ENCODE data around the gene TRIM44. TPM values are rescaled to one million over a fixed set of nuclear protein-coding genes. Genes with fewer than 3 reads are reported as not detected.

Gene TRIM44
- total RNA-seq, 4 donors from 2014 or later = 27.4 to 73.4 (median 53.7) TPM

- no peaks in the 10 kb centered on the region for H3K27me3 ChIP-seq
- no peak overlapping the region for H3K4me3 ChIP-seq
- no peaks in the 10 kb centered on the region for H3K9me3 ChIP-seq
- H3K36me3 ChIP-seq = no peaks in the 10 kb centered on the region
- intact Hi-C loops (cut with DNase I) = no loop called here
- TF ChIP-seq EP300 (IDR thresholded peaks at IDR 0.05) = no peak
- TF ChIP-seq POLR2AphosphoS5 (IDR thresholded peaks at IDR 0.05) = no peak
- TF ChIP-seq CTCF (IDR thresholded peaks at IDR 0.05) = no peak
- TF ChIP-seq POLR2A (IDR thresholded peaks at IDR 0.05; ENCODE audit: low read depth) = no peak
- peaks cover 0 to 16% (median 3%) of the 10 kb centered on the region in 4 donors for H3K4me1 ChIP-seq
- H3K27ac ChIP-seq (replicated peaks in 1 of 4) = no peak overlapping the region
- no peak for DNase-seq (ENCODE audit: extremely low spot score)
- 88% methylated on average over 3 of the region's 3 CpGs for WGBS
Measured at GRCh38 chr11:35794850-35795249, 132.3 kb downstream of the TRIM44 start.

GRCh38 chr11:35796562-35796961 is 134.0 kb downstream of the TRIM44 start:
- no peak for TF ChIP-seq EP300 (IDR thresholded peaks at IDR 0.05)
- TF ChIP-seq CTCF (IDR thresholded peaks at IDR 0.05) = no peak
- TF ChIP-seq POLR2AphosphoS5 (IDR thresholded peaks at IDR 0.05) = no peak
- no peak for TF ChIP-seq POLR2A (IDR thresholded peaks at IDR 0.05; ENCODE audit: low read depth)
- intact Hi-C loops (cut with DNase I) = no loop called here
- no peaks in the 10 kb centered on the region for H3K36me3 ChIP-seq
- H3K9me3 ChIP-seq = no peaks in the 10 kb centered on the region
- peaks cover 6 to 19% (median 11%) of the 10 kb centered on the region in 4 donors for H3K4me1 ChIP-seq
- no peak overlapping the region for H3K27ac ChIP-seq (replicated peaks in 1 of 4)
- DNase-seq (ENCODE audit: extremely low spot score) = no peak
- H3K27me3 ChIP-seq = no peaks in the 10 kb centered on the region
- 85% methylated on average over 3 of the region's 3 CpGs for WGBS
- no peak overlapping the region for H3K4me3 ChIP-seq

- Histone ChIP-seq H3K9me3 (no peaks in the 10 kb centered on the region), H3K4me3 (no peak overlapping the region), H3K27ac (replicated peaks in 1 of 4) (no peak overlapping the region), H3K27me3 (no peaks in the 10 kb centered on the region), H3K4me1 (peaks cover 6 to 14% (median 8%) of the 10 kb centered on the region in 4 donors), H3K36me3 (no peaks in the 10 kb centered on the region)
- intact Hi-C loops (cut with DNase I) = no loop called here
- TF ChIP-seq POLR2A (IDR thresholded peaks at IDR 0.05; ENCODE audit: low read depth) = no peak
- TF ChIP-seq EP300 (IDR thresholded peaks at IDR 0.05) = no peak
- TF ChIP-seq CTCF (IDR thresholded peaks at IDR 0.05) = no peak
- TF ChIP-seq POLR2AphosphoS5 (IDR thresholded peaks at IDR 0.05) = no peak
- DNase-seq (ENCODE audit: extremely low spot score) = no peak
Measured at GRCh38 chr11:35798423-35798822, 135.8 kb downstream of the TRIM44 start.

GRCh38 chr11:35798983-35799382 is 136.4 kb downstream of the TRIM44 start:
- intact Hi-C loops (cut with DNase I) = no loop called here

More at GRCh38 chr11:35798983-35799382, 136.4 kb downstream of the TRIM44 start:
- no peaks in the 10 kb centered on the region for H3K36me3 ChIP-seq
- H3K4me1 ChIP-seq = peaks cover 6 to 14% (median 8%) of the 10 kb centered on the region in 4 donors
- TF ChIP-seq CTCF (IDR thresholded peaks at IDR 0.05) (no peak), EP300 (IDR thresholded peaks at IDR 0.05) (no peak), POLR2A (IDR thresholded peaks at IDR 0.05; ENCODE audit: low read depth) (no peak), POLR2AphosphoS5 (IDR thresholded peaks at IDR 0.05) (no peak)
- no peak overlapping the region for H3K4me3 ChIP-seq
- 94% methylated on average over 1 of the region's 1 CpG for WGBS
- no peak overlapping the region for H3K27ac ChIP-seq (replicated peaks in 1 of 4)
- no peak for DNase-seq (ENCODE audit: extremely low spot score)
- H3K9me3 ChIP-seq = no peaks in the 10 kb centered on the region
- H3K27me3 ChIP-seq = no peaks in the 10 kb centered on the region
